ENCODE data around the gene MAP3K19.

- TF ChIP-seq CTCF (IDR thresholded peaks at IDR 0.05; ENCODE audit: low read depth, low read length, poor library complexity, severe bottlenecking) = no peak
- no peak for TF ChIP-seq EZH2phosphoT487 (IDR thresholded peaks at IDR 0.05; ENCODE audit: borderline replicate concordance, low read length)
These were observed 45.9 kb upstream of the MAP3K19 start for GRCh38 chr2:135093193-135093592.

Measured in DOHH2 (cell line).